HepG2 (cell line): Measurements from ENCODE around the gene CNNM2. TPM values are rescaled to one million over a fixed set of nuclear protein-coding genes. Genes with fewer than 3 reads are reported as not detected.
A peak's percentile ranks its signal among the peaks of the same experiment; 100 is the strongest.

Source experiments
- ETV6 ChIP-seq: sonication (generic); formaldehyde crosslinking; conservative IDR thresholded peaks from 2 replicates; pipeline ENCODE4 v1.4.0; 2020; ENCODE audit warnings: missing genetic modification reagents
- FOXK2 ChIP-seq: fragments of 450-650 bp; IDR thresholded peaks from 2 replicates; pipeline ENCODE4 v1.6.1; 2016
- GMEB2 ChIP-seq: IDR thresholded peaks from 2 replicates; pipeline ENCODE4 v1.6.1; 2016; ENCODE audit warnings: missing biosample characterization, missing genetic modification reagents, low read depth
- MED8 ChIP-seq: sonication (generic); formaldehyde crosslinking; IDR thresholded peaks from 2 replicates; pipeline ENCODE4 v1.8.1; 2023; ENCODE audit warnings: mild to moderate bottlenecking, missing genetic modification reagents; ENCODE audit not compliant: insufficient replicate concordance
- MNT ChIP-seq: fragments of 450-650 bp; IDR thresholded peaks from 2 replicates; pipeline ENCODE4 v1.6.1; 2016
- PCBP1 ChIP-seq: fragments of 200-400 bp; formaldehyde crosslinking; IDR thresholded peaks from 2 replicates; pipeline ENCODE4 v1.6.1; 2017; ENCODE audit warnings: mild to moderate bottlenecking, low read depth, low read length, borderline replicate concordance
- SP5 ChIP-seq: IDR thresholded peaks from 2 replicates; pipeline ENCODE4 v1.6.1; 2016; ENCODE audit warnings: low read depth, borderline replicate concordance
- TOPORS ChIP-seq: sonication (generic); formaldehyde crosslinking; IDR thresholded peaks from 2 replicates; pipeline ENCODE4 v1.8.0; 2023; ENCODE audit warnings: mild to moderate bottlenecking, missing genetic modification reagents
- TSC22D2 ChIP-seq: sonication (generic); formaldehyde crosslinking; IDR thresholded peaks from 2 replicates; pipeline ENCODE4 v1.5.1; 2020; ENCODE audit warnings: missing genetic modification reagents, mild to moderate bottlenecking, borderline replicate concordance
- ZNF143 ChIP-seq: sonication (generic); formaldehyde crosslinking; IDR thresholded peaks from 2 replicates; pipeline ENCODE4 v1.4.0; 2020; ENCODE audit warnings: missing genetic modification reagents
- ZNF430 ChIP-seq: sonication (generic); formaldehyde crosslinking; IDR thresholded peaks from 2 replicates; pipeline ENCODE4 v1.9.0; 2021; ENCODE audit warnings: mild to moderate bottlenecking, missing genetic modification reagents
- ZNF44 ChIP-seq: sonication (generic); formaldehyde crosslinking; IDR thresholded peaks from 2 replicates; pipeline ENCODE4 v1.5.1; 2020; ENCODE audit warnings: mild to moderate bottlenecking, missing genetic modification reagents
- ZNF543 ChIP-seq: sonication (generic); formaldehyde crosslinking; IDR thresholded peaks from 2 replicates; pipeline ENCODE4 v1.4.0; 2020; ENCODE audit warnings: mild to moderate bottlenecking, missing genetic modification reagents
- ZNF780A ChIP-seq: sonication (generic); formaldehyde crosslinking; IDR thresholded peaks from 2 replicates; pipeline ENCODE4 v1.8.0; 2022; ENCODE audit warnings: mild to moderate bottlenecking, missing genetic modification reagents, moderate library complexity
- polyA plus RNA-seq, 8 experiments: library from polyadenylated mRNA; depleted of rRNA in 3 of 8; stranded (reverse) in 7 of 8; unstranded in 1 of 8; fragments of >200 nt; fragmentation: Illumina TruSeq in 4 of 8; extraction: Trizol in 4 of 8; gene quantifications; 2 replicates each; pipeline versions ENCODE4 v1.2.1 to v1.2.3, GENCODE V29; 2011 to 2016; ENCODE audit warnings: low read depth in 4 of 8, missing spikeins in 1 of 8, mixed read lengths in 1 of 8; ENCODE audit not compliant: insufficient read depth in 1 of 8
- total RNA-seq, 5 experiments: library from RNA; depleted of rRNA; stranded (reverse); fragments of >200 nt; fragmentation: Illumina TruSeq; extraction: Trizol; gene quantifications; 2 replicates each; pipeline ENCODE4 v1.2.3, GENCODE V29; 2016; ENCODE audit warnings: low read depth in 1 of 5
- TF ChIP-seq, protein P1 (sequence below): sonication (generic); formaldehyde crosslinking; IDR thresholded peaks from 2 replicates; pipeline ENCODE4 v1.4.0; 2020; ENCODE audit warnings: missing genetic modification reagents
- TF ChIP-seq, protein P2 (sequence below): sonication (generic); formaldehyde crosslinking; IDR thresholded peaks from 2 replicates; pipeline ENCODE4 v1.4.0; 2020; ENCODE audit warnings: missing genetic modification reagents
- TF ChIP-seq, protein P3 (sequence below): sonication (generic); formaldehyde crosslinking; IDR thresholded peaks from 2 replicates; pipeline ENCODE4 v1.4.0; 2020; ENCODE audit warnings: missing genetic modification reagents
- TF ChIP-seq, protein P4 (sequence below): sonication (generic); formaldehyde crosslinking; IDR thresholded peaks from 2 replicates; pipeline ENCODE4 v1.4.0; 2020; ENCODE audit warnings: mild to moderate bottlenecking, missing genetic modification reagents

CNNM2 gene
- total and polyA plus RNA-seq, 2 of the 13 experiments (the other 11 are each of a cell fraction or from before 2014, with no cell fraction given): 7.1 to 9.0 TPM

- TF ChIP-seq ZNF780A (CRISPR knock-in tag) (no peak), TSC22D2 (CRISPR knock-in tag) (no peak), ETV6 (CRISPR knock-in tag) (no peak), MNT (0 out of 2 replicates have a peak, but pooled peaks have one; percentile 6), PCBP1 (no peak), GMEB2 (no peak), ZNF430 (peak; percentile 48; the same call in 1 of the 2 replicates), ZNF143 (CRISPR knock-in tag) (peak; percentile 29; the same call in 1 of the 2 replicates), FOXK2 (no peak), MED8 (CRISPR knock-in tag) (no peak), ZNF543 (CRISPR knock-in tag) (peak; percentile 25; the same call in 1 of the 2 replicates), TOPORS (no peak), SP5 (CRISPR knock-in tag) (no peak), ZNF44 (CRISPR knock-in tag) (peak; percentile 72; the same call in 1 of the 2 replicates)
- TF ChIP-seq, protein P1, sequence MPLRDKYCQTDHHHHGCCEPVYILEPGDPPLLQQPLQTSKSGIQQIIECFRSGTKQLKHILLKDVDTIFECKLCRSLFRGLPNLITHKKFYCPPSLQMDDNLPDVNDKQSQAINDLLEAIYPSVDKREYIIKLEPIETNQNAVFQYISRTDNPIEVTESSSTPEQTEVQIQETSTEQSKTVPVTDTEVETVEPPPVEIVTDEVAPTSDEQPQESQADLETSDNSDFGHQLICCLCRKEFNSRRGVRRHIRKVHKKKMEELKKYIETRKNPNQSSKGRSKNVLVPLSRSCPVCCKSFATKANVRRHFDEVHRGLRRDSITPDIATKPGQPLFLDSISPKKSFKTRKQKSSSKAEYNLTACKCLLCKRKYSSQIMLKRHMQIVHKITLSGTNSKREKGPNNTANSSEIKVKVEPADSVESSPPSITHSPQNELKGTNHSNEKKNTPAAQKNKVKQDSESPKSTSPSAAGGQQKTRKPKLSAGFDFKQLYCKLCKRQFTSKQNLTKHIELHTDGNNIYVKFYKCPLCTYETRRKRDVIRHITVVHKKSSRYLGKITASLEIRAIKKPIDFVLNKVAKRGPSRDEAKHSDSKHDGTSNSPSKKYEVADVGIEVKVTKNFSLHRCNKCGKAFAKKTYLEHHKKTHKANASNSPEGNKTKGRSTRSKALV (CRISPR knock-in tag): 0 out of 2 replicates have a peak, but pooled peaks have one; percentile 59
- TF ChIP-seq, protein P2, sequence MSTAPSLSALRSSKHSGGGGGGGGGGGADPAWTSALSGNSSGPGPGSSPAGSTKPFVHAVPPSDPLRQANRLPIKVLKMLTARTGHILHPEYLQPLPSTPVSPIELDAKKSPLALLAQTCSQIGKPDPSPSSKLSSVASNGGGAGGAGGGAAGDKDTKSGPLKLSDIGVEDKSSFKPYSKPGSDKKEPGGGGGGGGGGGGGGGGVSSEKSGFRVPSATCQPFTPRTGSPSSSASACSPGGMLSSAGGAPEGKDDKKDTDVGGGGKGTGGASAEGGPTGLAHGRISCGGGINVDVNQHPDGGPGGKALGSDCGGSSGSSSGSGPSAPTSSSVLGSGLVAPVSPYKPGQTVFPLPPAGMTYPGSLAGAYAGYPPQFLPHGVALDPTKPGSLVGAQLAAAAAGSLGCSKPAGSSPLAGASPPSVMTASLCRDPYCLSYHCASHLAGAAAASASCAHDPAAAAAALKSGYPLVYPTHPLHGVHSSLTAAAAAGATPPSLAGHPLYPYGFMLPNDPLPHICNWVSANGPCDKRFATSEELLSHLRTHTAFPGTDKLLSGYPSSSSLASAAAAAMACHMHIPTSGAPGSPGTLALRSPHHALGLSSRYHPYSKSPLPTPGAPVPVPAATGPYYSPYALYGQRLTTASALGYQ (CRISPR knock-in tag): no peak
- TF ChIP-seq, protein P3, sequence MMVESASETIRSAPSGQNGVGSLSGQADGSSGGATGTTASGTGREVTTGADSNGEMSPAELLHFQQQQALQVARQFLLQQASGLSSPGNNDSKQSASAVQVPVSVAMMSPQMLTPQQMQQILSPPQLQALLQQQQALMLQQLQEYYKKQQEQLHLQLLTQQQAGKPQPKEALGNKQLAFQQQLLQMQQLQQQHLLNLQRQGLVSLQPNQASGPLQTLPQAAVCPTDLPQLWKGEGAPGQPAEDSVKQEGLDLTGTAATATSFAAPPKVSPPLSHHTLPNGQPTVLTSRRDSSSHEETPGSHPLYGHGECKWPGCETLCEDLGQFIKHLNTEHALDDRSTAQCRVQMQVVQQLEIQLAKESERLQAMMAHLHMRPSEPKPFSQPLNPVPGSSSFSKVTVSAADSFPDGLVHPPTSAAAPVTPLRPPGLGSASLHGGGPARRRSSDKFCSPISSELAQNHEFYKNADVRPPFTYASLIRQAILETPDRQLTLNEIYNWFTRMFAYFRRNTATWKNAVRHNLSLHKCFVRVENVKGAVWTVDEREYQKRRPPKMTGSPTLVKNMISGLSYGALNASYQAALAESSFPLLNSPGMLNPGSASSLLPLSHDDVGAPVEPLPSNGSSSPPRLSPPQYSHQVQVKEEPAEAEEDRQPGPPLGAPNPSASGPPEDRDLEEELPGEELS (CRISPR knock-in tag): no peak; the same call in 1 of the 2 replicates
- TF ChIP-seq, protein P4, sequence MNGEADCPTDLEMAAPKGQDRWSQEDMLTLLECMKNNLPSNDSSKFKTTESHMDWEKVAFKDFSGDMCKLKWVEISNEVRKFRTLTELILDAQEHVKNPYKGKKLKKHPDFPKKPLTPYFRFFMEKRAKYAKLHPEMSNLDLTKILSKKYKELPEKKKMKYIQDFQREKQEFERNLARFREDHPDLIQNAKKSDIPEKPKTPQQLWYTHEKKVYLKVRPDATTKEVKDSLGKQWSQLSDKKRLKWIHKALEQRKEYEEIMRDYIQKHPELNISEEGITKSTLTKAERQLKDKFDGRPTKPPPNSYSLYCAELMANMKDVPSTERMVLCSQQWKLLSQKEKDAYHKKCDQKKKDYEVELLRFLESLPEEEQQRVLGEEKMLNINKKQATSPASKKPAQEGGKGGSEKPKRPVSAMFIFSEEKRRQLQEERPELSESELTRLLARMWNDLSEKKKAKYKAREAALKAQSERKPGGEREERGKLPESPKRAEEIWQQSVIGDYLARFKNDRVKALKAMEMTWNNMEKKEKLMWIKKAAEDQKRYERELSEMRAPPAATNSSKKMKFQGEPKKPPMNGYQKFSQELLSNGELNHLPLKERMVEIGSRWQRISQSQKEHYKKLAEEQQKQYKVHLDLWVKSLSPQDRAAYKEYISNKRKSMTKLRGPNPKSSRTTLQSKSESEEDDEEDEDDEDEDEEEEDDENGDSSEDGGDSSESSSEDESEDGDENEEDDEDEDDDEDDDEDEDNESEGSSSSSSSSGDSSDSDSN (CRISPR knock-in tag): no peak; the same call in none of the 2 replicates
Observed at GRCh38 chr10:102919246-102919959, 1.3 kb downstream of the CNNM2 start (continued).
